ENCODE results near the gene AP2A2.

Gene AP2A2

DNA sequence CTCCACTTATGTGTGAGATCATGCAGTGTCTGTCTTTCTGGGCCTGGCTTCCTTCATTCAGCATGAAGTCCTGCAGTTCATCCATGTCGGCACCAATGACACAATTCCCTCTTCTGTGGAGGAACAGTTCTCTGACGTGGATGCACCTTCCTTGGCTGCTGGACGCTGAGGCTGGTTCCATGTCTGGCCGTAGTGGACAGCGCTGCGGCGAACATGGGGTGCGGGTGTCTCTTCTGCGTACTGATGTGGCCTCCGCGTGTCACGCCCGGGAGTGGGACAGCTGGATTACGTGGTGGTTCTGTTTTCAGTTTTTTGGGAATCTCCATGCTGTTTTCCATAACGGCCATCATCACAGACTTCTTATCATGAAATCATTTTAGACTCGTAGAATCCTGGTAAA is 132.1 kb downstream of the AP2A2 start:
- DNase-seq (ENCODE audit: low read depth in 2 of 2): no peak

GRCh38 chr11:1059759-1060158 is 134.1 kb downstream of the AP2A2 start:
- no peak for DNase-seq (ENCODE audit: low read depth in 2 of 2)

- DNase-seq (ENCODE audit: low read depth in 2 of 2): no peak
Measured at GRCh38 chr11:1060410-1060809, 134.7 kb downstream of the AP2A2 start.

- DNase-seq (ENCODE audit: low read depth in 2 of 2): peak; percentile 14 to 18
Measured at GRCh38 chr11:1060852-1061616, 135.4 kb downstream of the AP2A2 start.
